ENCODE measurements around the gene HEATR5A. TPM values are rescaled to one million over a fixed set of nuclear protein-coding genes. Genes with fewer than 3 reads are reported as not detected.
A peak's percentile ranks its signal among the peaks of the same experiment; 100 is the strongest.
"Not testable (repeated sequence)": the region's sequence is repeated elsewhere in the genome, so short reads cannot be mapped to it uniquely, and the experiment has no call there.

HEATR5A gene
- total RNA-seq, 4 donors from 2014 or later, result 14.2 to 26.6 (median 17.0) TPM

DNA sequence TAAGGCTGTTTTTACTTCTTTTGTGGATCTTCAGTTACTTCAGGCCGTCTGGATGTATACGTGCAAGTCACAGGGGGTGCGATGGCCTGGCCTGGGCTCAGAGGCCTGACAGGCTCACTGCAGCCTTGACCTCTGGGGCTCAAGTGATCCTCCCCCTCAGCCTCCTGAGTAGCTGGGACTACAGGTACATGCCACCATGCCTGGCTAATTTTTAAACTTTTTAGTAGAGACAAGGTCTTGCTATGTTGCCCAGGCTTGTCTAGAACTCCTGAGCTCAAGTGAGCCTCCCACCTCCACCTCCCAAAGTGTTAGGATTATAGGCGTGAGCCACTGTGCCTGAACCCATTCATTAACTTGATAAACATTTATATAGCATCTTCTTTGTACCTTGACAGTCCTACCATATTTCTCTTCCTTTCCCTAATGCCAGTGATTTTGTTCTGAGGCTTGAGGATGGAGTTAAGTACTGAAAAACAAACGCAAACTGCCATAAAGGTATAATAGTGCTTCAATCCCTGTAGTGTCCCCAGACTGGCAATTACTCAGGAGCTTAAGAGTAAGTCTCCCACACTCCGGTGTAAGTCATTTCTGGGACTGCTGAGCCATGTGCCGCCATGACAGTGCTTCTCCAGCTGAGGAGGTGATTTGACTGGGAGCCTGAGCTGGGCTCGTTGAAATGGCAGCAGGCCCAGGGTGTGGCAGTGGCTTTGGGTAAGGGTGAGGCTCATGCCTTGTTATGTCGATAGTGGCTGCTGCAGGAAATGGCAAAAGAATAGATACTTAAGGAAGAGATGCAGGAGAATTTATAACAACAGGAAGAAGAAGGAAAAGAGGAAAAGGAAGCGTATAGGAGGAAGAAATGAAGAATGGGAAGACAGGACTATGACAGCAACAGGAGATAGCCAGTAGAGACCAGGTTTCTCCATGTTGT lies 169.1 kb downstream of the HEATR5A start:
- H3K27me3 ChIP-seq, result no peaks in the 10 kb centered on the region
- H3K27ac ChIP-seq, result peak overlapping the region; percentile 26 to 78 (median 70)
- no peak for TF ChIP-seq POLR2A (IDR thresholded peaks at IDR 0.05)
- TF ChIP-seq, protein P1, sequence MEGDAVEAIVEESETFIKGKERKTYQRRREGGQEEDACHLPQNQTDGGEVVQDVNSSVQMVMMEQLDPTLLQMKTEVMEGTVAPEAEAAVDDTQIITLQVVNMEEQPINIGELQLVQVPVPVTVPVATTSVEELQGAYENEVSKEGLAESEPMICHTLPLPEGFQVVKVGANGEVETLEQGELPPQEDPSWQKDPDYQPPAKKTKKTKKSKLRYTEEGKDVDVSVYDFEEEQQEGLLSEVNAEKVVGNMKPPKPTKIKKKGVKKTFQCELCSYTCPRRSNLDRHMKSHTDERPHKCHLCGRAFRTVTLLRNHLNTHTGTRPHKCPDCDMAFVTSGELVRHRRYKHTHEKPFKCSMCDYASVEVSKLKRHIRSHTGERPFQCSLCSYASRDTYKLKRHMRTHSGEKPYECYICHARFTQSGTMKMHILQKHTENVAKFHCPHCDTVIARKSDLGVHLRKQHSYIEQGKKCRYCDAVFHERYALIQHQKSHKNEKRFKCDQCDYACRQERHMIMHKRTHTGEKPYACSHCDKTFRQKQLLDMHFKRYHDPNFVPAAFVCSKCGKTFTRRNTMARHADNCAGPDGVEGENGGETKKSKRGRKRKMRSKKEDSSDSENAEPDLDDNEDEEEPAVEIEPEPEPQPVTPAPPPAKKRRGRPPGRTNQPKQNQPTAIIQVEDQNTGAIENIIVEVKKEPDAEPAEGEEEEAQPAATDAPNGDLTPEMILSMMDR (IDR thresholded peaks at IDR 0.05), result no peak
- no peaks in the 10 kb centered on the region for H3K36me3 ChIP-seq
- no peak for DNase-seq
- WGBS, 2 donors, result 54 to 73% methylated on average over 7 to 9 of the region's 10 CpGs
- H3K9me3 ChIP-seq, result no peaks in the 10 kb centered on the region
- intact Hi-C loops (cut with DNase I), result no loop called here
- H3K4me1 ChIP-seq, result peaks cover 0 to 9% (median 0%) of the 10 kb centered on the region in 3 donors
- no peak overlapping the region for H3K4me3 ChIP-seq

- no peaks in the 10 kb centered on the region for H3K27me3 ChIP-seq
- intact Hi-C loops (cut with DNase I), result no loop called here
- TF ChIP-seq POLR2A (IDR thresholded peaks at IDR 0.05), result no peak
- TF ChIP-seq, protein P1 (IDR thresholded peaks at IDR 0.05), result no peak
- H3K4me1 ChIP-seq, result peaks cover 4 to 44% (median 10%) of the 10 kb centered on the region in 3 donors
- H3K27ac ChIP-seq, result peak overlapping the region; percentile 75 to 90 (median 88)
- no peaks in the 10 kb centered on the region for H3K36me3 ChIP-seq
- WGBS, 2 donors, result 66 to 69% methylated on average over 3 of the region's 3 CpGs
- H3K4me3 ChIP-seq, result no peak overlapping the region
- no peak for DNase-seq
- H3K9me3 ChIP-seq, result no peaks in the 10 kb centered on the region
Measured at GRCh38 chr14:31244626-31245025, 175.7 kb downstream of the HEATR5A start.

DNA sequence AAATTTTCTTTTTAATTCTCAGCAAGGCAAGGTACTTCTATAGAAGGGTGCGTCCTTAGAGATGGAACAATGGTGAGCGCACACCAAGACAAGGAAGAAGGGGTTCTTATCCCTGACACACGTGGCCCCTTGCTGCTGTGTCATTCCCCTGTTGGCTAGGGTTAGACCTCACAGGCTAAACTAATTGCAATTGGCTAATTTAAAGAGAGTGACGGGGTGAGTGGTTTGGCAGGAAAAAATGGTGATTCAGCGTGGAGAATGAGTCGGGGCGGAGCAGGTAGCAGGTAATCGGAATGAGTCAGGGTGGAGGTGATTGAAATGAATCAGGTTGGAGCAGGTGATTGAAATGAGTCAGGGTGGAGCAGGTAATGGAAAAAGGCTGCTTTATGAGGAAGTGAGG lies 176.5 kb downstream of the HEATR5A start:
- DNase-seq, result no peak
- H3K27me3 ChIP-seq, result no peaks in the 10 kb centered on the region
- H3K4me3 ChIP-seq, result no peak overlapping the region
- no peaks in the 10 kb centered on the region for H3K9me3 ChIP-seq
- H3K27ac ChIP-seq, result peak overlapping the region; percentile 75 to 90 (median 88)
- no peaks in the 10 kb centered on the region for H3K36me3 ChIP-seq
- intact Hi-C loops (cut with DNase I), result no loop called here
- no peak for TF ChIP-seq POLR2A (IDR thresholded peaks at IDR 0.05)
- TF ChIP-seq, protein P1 (IDR thresholded peaks at IDR 0.05), result peak in 2 of 6 experiments; percentile 10 to 18
- H3K4me1 ChIP-seq, result peaks cover 4 to 44% (median 10%) of the 10 kb centered on the region in 3 donors
- 40 to 47% methylated on average over 8 of the region's 8 CpGs for WGBS, 2 donors

DNA sequence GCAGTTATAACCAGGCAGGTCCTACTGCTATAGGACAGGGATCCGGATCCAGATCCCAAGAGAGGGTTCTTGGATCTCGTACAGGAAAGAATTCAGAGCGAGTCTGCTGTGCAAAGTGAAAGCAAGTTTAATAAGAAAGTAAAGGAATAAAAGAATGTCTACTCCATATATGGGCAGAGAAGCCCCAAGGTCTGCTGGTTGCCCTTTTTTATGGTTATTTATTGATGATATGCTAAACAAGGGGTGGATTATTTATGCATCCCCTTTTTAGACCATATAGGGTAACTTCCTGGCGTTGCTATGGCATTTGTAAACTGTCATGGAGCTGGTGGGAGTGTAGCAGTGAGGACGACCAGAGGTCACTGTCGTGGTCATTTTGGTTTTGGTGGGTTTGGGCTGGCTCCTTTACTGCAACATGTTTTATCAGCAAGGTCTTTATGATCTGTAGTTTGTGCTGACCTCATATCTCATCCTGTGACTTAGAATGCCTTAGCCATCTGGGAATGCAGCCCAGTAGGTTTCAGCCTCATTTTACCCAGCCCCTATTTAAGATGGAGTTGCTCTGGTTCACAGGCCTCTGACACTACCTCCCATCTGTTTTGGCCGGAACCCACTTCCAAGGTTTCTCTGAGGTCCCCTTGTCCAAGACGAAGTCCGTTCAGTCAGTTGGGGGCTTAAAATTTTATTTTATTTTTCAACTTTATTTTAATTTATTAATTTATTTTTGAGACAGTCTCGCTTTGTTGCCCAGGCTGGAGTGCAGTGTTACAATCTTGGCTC lies 178.0 kb downstream of the HEATR5A start:
- peak overlapping the region in 1 of 4 donors; percentile 31 for H3K4me3 ChIP-seq
- peak overlapping the region in 3 of 4 donors; percentile 15 to 87 (median 85) for H3K27ac ChIP-seq
- WGBS, 2 donors, result 72% methylated on average over 10 of the region's 10 CpGs
- intact Hi-C loops (cut with DNase I); H3K27me3 ChIP-seq; H3K9me3 ChIP-seq; DNase-seq; H3K36me3 ChIP-seq: not testable (repeated sequence)
- peaks cover 4 to 44% (median 10%) of the 10 kb centered on the region in 3 donors for H3K4me1 ChIP-seq

Small RNA genes within 50 kb of the gene (small RNA-seq; reads per million reads assigned to genes)
- 0 reads per million in 4 donors for gene RF00019

Other genes with a start within 250 kb of the HEATR5A start
- 100 to 1,000 TPM; 175 to 250 (median 194) TPM for gene HECTD1, start 212.8 kb downstream of the HEATR5A start, total RNA-seq
- gene DTD2, start 37.0 kb upstream of the HEATR5A start, total RNA-seq, result 10 to 100 TPM; 32.0 to 42.5 (median 34.8) TPM
- gene GPR33, start 67.5 kb upstream of the HEATR5A start, total RNA-seq, result not detected
- gene NUBPL, start 140.9 kb upstream of the HEATR5A start, total RNA-seq, result 1 to 10 TPM; 2.9 to 8.4 (median 6.8) TPM

All from esophagus squamous epithelium (tissue), 5 donors.